Activated T-helper 2 cell treated with anti-CD3 and anti-CD28 coated beads, Interferon-gamma antibody, Interleukin-2, Interleukin-4, amounts not matched to agents 10 μg/mL and 5 μg/mL and 100 μg/mL, durations not matched to agents 14 hours and 24 hours and 36 hours (primary cell): ENCODE results near the gene IGFL2. TPM values are rescaled to one million over a fixed set of nuclear protein-coding genes. Genes with fewer than 3 reads are reported as not detected.
"Not testable (repeated sequence)": the region's sequence is repeated elsewhere in the genome, so short reads cannot be mapped to it uniquely, and the experiment has no call there.

Experiments used
- DNase-seq: peaks from one replicate; pipeline ENCODE4 v3.0.0; 2021; ENCODE audit warnings: low spot score
- H3K27ac Mint-ChIP-seq: one replicate; pipeline ENCODE4 v1.8.0; 2021; ENCODE audit warnings: mixed read lengths
- H3K27me3 Mint-ChIP-seq: one replicate; pipeline ENCODE4 v1.8.0; 2021; ENCODE audit warnings: low read depth, mixed read lengths
- H3K36me3 Mint-ChIP-seq: one replicate; pipeline ENCODE4 v1.8.0; 2021; ENCODE audit warnings: low read depth, mixed read lengths
- H3K4me1 Mint-ChIP-seq: one replicate; pipeline ENCODE4 v1.8.0; 2021; ENCODE audit warnings: low read depth, mixed read lengths
- H3K4me3 Mint-ChIP-seq: one replicate; pipeline ENCODE4 v1.8.0; 2021; ENCODE audit warnings: low read depth, mild to moderate bottlenecking, moderate library complexity, mixed read lengths
- H3K9me3 Mint-ChIP-seq: one replicate; pipeline ENCODE4 v1.8.0; 2021; ENCODE audit warnings: mixed read lengths
- intact Hi-C: fragments of 100-400 bp; cut with micrococcal nuclease; formaldehyde crosslinking; loops from one replicate; pipeline ENCODE4 v1.15.1; 2023
- total RNA-seq: library from RNA; stranded (reverse); gene quantifications from 2 replicates; pipeline ENCODE4 v1.2.3, GENCODE V29; 2022

IGFL2 gene
- total RNA-seq, 1 donor from 2014 or later = 0.46 TPM

GRCh38 chr19:46155237-46155636 lies 7.2 kb downstream of the IGFL2 start:
- intact Hi-C loops = no loop called here
- H3K27ac Mint-ChIP-seq = no peak overlapping the region
- H3K9me3 Mint-ChIP-seq = no peaks in the 10 kb centered on the region
- no peak for DNase-seq
- H3K36me3 Mint-ChIP-seq = no peaks in the 10 kb centered on the region
- no peak overlapping the region for H3K4me3 Mint-ChIP-seq
- H3K27me3 Mint-ChIP-seq = peaks cover 40% of the 10 kb centered on the region
- H3K4me1 Mint-ChIP-seq = no peaks in the 10 kb centered on the region

- Mint-ChIP-seq H3K27ac (no peak overlapping the region), H3K27me3 (peaks cover 26% of the 10 kb centered on the region), H3K9me3 (peaks cover 10% of the 10 kb centered on the region), H3K36me3 (no peaks in the 10 kb centered on the region), H3K4me3 (no peak overlapping the region), H3K4me1 (no peaks in the 10 kb centered on the region)
- intact Hi-C loops = no loop called here
- DNase-seq = no peak
These were observed 11.6 kb downstream of the IGFL2 start for GRCh38 chr19:46159418-46160232.

DNA sequence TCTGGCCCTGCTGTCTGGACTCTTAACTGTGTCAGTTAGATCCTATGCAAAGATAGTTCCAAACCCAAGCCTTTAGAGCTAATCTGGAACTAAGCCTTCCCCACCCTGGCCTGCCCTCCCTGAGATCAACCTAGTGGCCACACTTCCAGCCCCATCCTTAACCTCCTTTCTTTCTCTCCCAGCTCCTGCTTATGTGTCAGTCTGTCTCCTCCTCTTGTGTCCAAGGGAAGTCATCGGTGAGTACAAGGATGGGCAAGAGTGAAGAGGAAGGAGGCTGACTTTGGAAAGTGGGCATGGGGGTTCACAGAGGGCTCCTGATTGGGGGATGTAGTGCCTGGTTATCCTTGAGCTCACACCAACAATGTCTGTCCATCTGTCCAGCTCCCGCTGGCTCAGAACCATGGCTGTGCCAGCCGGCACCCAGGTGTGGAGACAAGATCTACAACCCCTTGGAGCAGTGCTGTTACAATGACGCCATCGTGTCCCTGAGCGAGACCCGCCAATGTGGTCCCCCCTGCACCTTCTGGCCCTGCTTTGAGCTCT lies 12.3 kb downstream of the IGFL2 start:
- no peak overlapping the region for H3K27ac Mint-ChIP-seq
- no peak overlapping the region for H3K4me3 Mint-ChIP-seq
- H3K4me1 Mint-ChIP-seq = no peaks in the 10 kb centered on the region
- peaks cover 10% of the 10 kb centered on the region for H3K9me3 Mint-ChIP-seq
- H3K36me3 Mint-ChIP-seq = no peaks in the 10 kb centered on the region
- intact Hi-C loops = no loop called here
- no peak for DNase-seq
- peaks cover 26% of the 10 kb centered on the region for H3K27me3 Mint-ChIP-seq

GRCh38 chr19:46161642-46162257 lies 13.7 kb downstream of the IGFL2 start:
- DNase-seq, H3K4me1 Mint-ChIP-seq, H3K27ac Mint-ChIP-seq, intact Hi-C loops, H3K9me3 Mint-ChIP-seq, H3K4me3 Mint-ChIP-seq, H3K36me3 Mint-ChIP-seq: not testable (repeated sequence)
- peaks cover 20% of the 10 kb centered on the region for H3K27me3 Mint-ChIP-seq

GRCh38 chr19:46162731-46163130 lies 14.7 kb downstream of the IGFL2 start:
- Mint-ChIP-seq H3K4me1 (no peaks in the 10 kb centered on the region), H3K27ac (no peak overlapping the region), H3K9me3 (peaks cover 10% of the 10 kb centered on the region), H3K4me3 (no peak overlapping the region), H3K27me3 (peaks cover 16% of the 10 kb centered on the region), H3K36me3 (no peaks in the 10 kb centered on the region)
- intact Hi-C loops = no loop called here
- DNase-seq = no peak

DNA sequence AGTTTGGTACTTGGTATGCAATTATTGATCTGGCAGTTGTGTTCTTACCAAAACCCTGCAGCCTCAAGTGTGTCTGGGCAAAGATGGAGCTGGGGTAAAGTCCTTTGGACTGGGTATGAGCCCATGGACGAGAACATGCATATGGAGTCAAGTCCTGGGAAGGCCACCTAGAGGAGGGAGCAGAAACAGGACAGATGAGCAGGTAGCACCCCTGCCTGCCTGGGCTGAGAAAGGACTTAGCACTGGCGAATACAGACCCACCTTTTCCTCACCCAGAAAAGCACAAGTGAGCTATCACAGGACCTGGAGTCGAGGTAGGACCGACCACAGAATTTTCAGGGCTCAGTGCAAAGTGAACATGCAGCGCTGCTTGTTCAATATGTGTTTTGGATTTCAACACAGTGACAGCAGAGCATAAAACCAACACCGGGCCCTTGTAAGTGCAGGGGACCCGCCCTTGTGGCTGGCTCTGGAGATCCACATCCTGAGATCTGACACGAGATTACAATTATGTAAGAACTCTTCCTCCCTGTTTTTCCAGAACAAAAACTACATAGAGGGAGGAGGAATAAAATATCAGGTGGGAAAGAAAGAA lies 25.9 kb downstream of the IGFL2 start:
- Mint-ChIP-seq H3K36me3 (no peaks in the 10 kb centered on the region), H3K27ac (no peak overlapping the region), H3K4me1 (peaks cover 4% of the 10 kb centered on the region), H3K9me3 (no peaks in the 10 kb centered on the region), H3K4me3 (no peak overlapping the region), H3K27me3 (peaks cover 37% of the 10 kb centered on the region)
- intact Hi-C loops = no loop called here
- DNase-seq = no peak

- intact Hi-C loops = no loop called here
- H3K9me3 Mint-ChIP-seq = no peaks in the 10 kb centered on the region
- peaks cover 6% of the 10 kb centered on the region for H3K4me1 Mint-ChIP-seq
- H3K27me3 Mint-ChIP-seq = peaks cover 34% of the 10 kb centered on the region
- H3K4me3 Mint-ChIP-seq = no peak overlapping the region
- H3K36me3 Mint-ChIP-seq = no peaks in the 10 kb centered on the region
- H3K27ac Mint-ChIP-seq = no peak overlapping the region
- DNase-seq = no peak
These were observed 28.2 kb downstream of the IGFL2 start for GRCh38 chr19:46176116-46176860.

GRCh38 chr19:46179076-46179759 lies 31.2 kb downstream of the IGFL2 start:
- H3K27ac Mint-ChIP-seq = no peak overlapping the region
- peaks cover 24% of the 10 kb centered on the region for H3K27me3 Mint-ChIP-seq
- H3K4me1 Mint-ChIP-seq = peaks cover 15% of the 10 kb centered on the region
- H3K9me3 Mint-ChIP-seq = no peaks in the 10 kb centered on the region
- no peak for DNase-seq
- H3K4me3 Mint-ChIP-seq = no peak overlapping the region
- intact Hi-C loops = no loop called here
- H3K36me3 Mint-ChIP-seq = no peaks in the 10 kb centered on the region

DNA sequence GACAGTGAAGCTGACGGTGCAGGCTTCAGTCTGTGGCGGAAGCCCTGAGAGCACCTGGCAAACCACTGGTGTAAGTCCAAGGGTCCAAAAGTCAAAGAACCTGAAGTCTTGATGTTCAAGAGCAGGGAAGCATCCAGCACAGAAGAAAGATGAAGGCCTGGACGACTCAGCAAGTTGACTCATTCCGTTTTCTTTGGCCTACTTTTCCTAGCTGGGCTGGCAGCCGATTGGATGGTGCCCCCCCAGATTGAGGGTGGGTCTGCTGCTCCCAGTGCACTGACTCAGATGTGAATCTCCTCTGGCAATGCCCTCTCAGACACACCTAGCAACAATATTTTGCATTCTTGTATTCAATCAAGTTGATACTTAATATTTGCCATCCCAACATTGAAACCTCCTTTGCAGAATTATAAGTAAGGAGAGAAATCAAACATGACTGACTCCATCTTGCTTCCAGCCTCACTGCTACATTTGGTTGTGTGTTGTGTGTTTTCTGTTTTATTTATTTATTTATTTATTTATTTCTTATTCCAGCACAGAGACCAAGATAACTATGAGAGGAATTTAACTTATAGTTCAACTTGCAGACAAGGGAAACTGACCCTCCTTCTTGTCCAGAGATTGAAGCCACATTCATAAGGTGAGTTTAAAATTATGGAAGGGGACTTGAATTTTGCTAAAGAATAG lies 32.8 kb downstream of the IGFL2 start:
- Mint-ChIP-seq H3K9me3 (no peaks in the 10 kb centered on the region), H3K27me3 (peaks cover 23% of the 10 kb centered on the region), H3K27ac (no peak overlapping the region), H3K36me3 (no peaks in the 10 kb centered on the region), H3K4me1 (peaks cover 28% of the 10 kb centered on the region), H3K4me3 (no peak overlapping the region)
- intact Hi-C loops = no loop called here
- DNase-seq = no peak

DNA sequence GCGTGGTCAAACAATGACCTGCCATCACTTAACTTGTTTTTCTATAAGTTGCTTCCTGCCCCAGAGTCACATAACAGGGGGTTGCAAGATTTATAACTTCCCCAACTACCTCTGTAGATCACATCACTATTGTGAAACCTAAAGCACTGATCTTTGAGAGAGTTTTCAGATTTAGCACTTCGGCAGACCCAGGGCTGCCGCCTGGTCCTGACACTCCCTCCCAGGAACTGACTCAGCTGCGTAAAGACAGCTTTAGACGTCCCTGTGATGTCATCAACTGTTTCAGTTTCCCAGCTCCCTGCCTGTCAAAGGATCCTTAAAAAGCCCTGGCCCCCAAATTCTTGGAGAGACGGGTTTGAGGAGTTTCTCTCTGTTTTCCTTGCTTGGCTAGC lies 33.3 kb downstream of the IGFL2 start:
- Mint-ChIP-seq H3K4me1 (peaks cover 28% of the 10 kb centered on the region), H3K27ac (no peak overlapping the region), H3K27me3 (peaks cover 21% of the 10 kb centered on the region), H3K4me3 (no peak overlapping the region), H3K36me3 (no peaks in the 10 kb centered on the region), H3K9me3 (no peaks in the 10 kb centered on the region)
- intact Hi-C loops = no loop called here
- no peak for DNase-seq

- Mint-ChIP-seq H3K9me3 (no peaks in the 10 kb centered on the region), H3K27ac (no peak overlapping the region), H3K4me1 (peaks cover 28% of the 10 kb centered on the region), H3K4me3 (no peak overlapping the region), H3K36me3 (no peaks in the 10 kb centered on the region), H3K27me3 (peaks cover 25% of the 10 kb centered on the region)
- no peak for DNase-seq
- intact Hi-C loops = no loop called here
These were observed 34.4 kb downstream of the IGFL2 start for GRCh38 chr19:46182476-46182875.
